HG02885 (cell line): Measurements from ENCODE around the gene RALGAPA2.

ENCODE experiments used
- ATAC-seq: cut with Tn5 transposase; IDR thresholded peaks from one replicate; pipeline ENCODE4 v1.9.1; 2021; ENCODE audit warnings: mild to moderate bottlenecking; ENCODE audit not compliant: unreplicated experiment, poor library complexity

The RALGAPA2 gene

GRCh38 chr20:20482453-20482852 is 230.0 kb downstream of the RALGAPA2 start:
- no peak for ATAC-seq

- ATAC-seq = no peak
Measured at GRCh38 chr20:20480689-20481088, 231.8 kb downstream of the RALGAPA2 start.

GRCh38 chr20:20480126-20480525 is 232.3 kb downstream of the RALGAPA2 start:
- ATAC-seq = no peak

GRCh38 chr20:20477444-20478041 is 234.9 kb downstream of the RALGAPA2 start:
- no peak for ATAC-seq

- no peak for ATAC-seq
Measured at GRCh38 chr20:20476504-20476903, 235.9 kb downstream of the RALGAPA2 start.

- ATAC-seq = no peak
Measured at GRCh38 chr20:20473657-20474056, 238.8 kb downstream of the RALGAPA2 start.

- ATAC-seq = no peak
Measured at GRCh38 chr20:20472684-20473274, 239.7 kb downstream of the RALGAPA2 start.

GRCh38 chr20:20466341-20466879 is 246.0 kb downstream of the RALGAPA2 start:
- ATAC-seq = peak; percentile 92

GRCh38 chr20:20465252-20465651 is 247.2 kb downstream of the RALGAPA2 start:
- ATAC-seq = no peak

GRCh38 chr20:20463933-20464374 is 248.5 kb downstream of the RALGAPA2 start:
- no peak for ATAC-seq

- no peak for ATAC-seq
Measured at GRCh38 chr20:20462185-20462584, 250.3 kb downstream of the RALGAPA2 start.

GRCh38 chr20:20461551-20461950 is 250.9 kb downstream of the RALGAPA2 start:
- ATAC-seq = no peak

GRCh38 chr20:20459726-20460125 is 252.7 kb downstream of the RALGAPA2 start:
- ATAC-seq = no peak

GRCh38 chr20:20457392-20458126 is 254.9 kb downstream of the RALGAPA2 start:
- no peak for ATAC-seq

GRCh38 chr20:20456741-20457140 is 255.7 kb downstream of the RALGAPA2 start:
- no peak for ATAC-seq

- ATAC-seq = no peak
Measured at GRCh38 chr20:20455926-20456325, 256.5 kb downstream of the RALGAPA2 start.

- no peak for ATAC-seq
Measured at GRCh38 chr20:20454850-20455627, 257.4 kb downstream of the RALGAPA2 start.

- no peak for ATAC-seq
Measured at GRCh38 chr20:20454367-20454766, 258.1 kb downstream of the RALGAPA2 start.

- ATAC-seq = peak; percentile 79
Measured at GRCh38 chr20:20452254-20452676, 260.2 kb downstream of the RALGAPA2 start.

- no peak for ATAC-seq
Measured at GRCh38 chr20:20450521-20450920, 261.9 kb downstream of the RALGAPA2 start.
